ENCODE measurements around the gene PCCA.

Gene PCCA

GRCh38 chr13:100491164-100491842 lies 402.4 kb downstream of the PCCA start:
- Mint-ChIP-seq H3K36me3 (ENCODE audit: low read depth) (peaks cover 38% of the 10 kb centered on the region), H3K27ac (peak overlapping the region; percentile 79), H3K27me3 (ENCODE audit: low read depth, poor library complexity) (no peaks in the 10 kb centered on the region), H3K9me3 (peaks cover 18% of the 10 kb centered on the region), H3K4me1 (peaks cover 26% of the 10 kb centered on the region), H3K4me3 (peak overlapping the region; percentile 35)
- DNase-seq, result no peak
- TF ChIP-seq CTCF (IDR thresholded peaks at IDR 0.05), result no peak

- no peaks in the 10 kb centered on the region for H3K27me3 Mint-ChIP-seq (ENCODE audit: low read depth, poor library complexity)
- H3K27ac Mint-ChIP-seq, result no peak overlapping the region
- peaks cover 31% of the 10 kb centered on the region for H3K4me1 Mint-ChIP-seq
- DNase-seq, result no peak
- H3K4me3 Mint-ChIP-seq, result no peak overlapping the region
- TF ChIP-seq CTCF (IDR thresholded peaks at IDR 0.05), result no peak
- H3K36me3 Mint-ChIP-seq (ENCODE audit: low read depth), result peaks cover 44% of the 10 kb centered on the region
- peaks cover 18% of the 10 kb centered on the region for H3K9me3 Mint-ChIP-seq
Observed at GRCh38 chr13:100493418-100493817, 404.5 kb downstream of the PCCA start.

- no peaks in the 10 kb centered on the region for H3K27me3 Mint-ChIP-seq (ENCODE audit: low read depth, poor library complexity)
- no peak for DNase-seq
- no peak overlapping the region for H3K4me3 Mint-ChIP-seq
- peaks cover 44% of the 10 kb centered on the region for H3K36me3 Mint-ChIP-seq (ENCODE audit: low read depth)
- H3K27ac Mint-ChIP-seq, result no peak overlapping the region
- H3K9me3 Mint-ChIP-seq, result peaks cover 18% of the 10 kb centered on the region
- peaks cover 18% of the 10 kb centered on the region for H3K4me1 Mint-ChIP-seq
- TF ChIP-seq CTCF (IDR thresholded peaks at IDR 0.05), result no peak
Observed at GRCh38 chr13:100495455-100495854, 406.6 kb downstream of the PCCA start.

GRCh38 chr13:100497389-100497788 lies 408.5 kb downstream of the PCCA start:
- no peak overlapping the region for H3K4me3 Mint-ChIP-seq
- TF ChIP-seq CTCF (IDR thresholded peaks at IDR 0.05), result no peak
- H3K9me3 Mint-ChIP-seq, result peaks cover 17% of the 10 kb centered on the region
- no peaks in the 10 kb centered on the region for H3K27me3 Mint-ChIP-seq (ENCODE audit: low read depth, poor library complexity)
- no peak overlapping the region for H3K27ac Mint-ChIP-seq
- H3K4me1 Mint-ChIP-seq, result peaks cover 10% of the 10 kb centered on the region
- DNase-seq, result no peak
- peaks cover 30% of the 10 kb centered on the region for H3K36me3 Mint-ChIP-seq (ENCODE audit: low read depth)

GRCh38 chr13:100502446-100502845 lies 413.6 kb downstream of the PCCA start:
- H3K9me3 Mint-ChIP-seq, result peaks cover 4% of the 10 kb centered on the region
- peaks cover 22% of the 10 kb centered on the region for H3K4me1 Mint-ChIP-seq
- H3K36me3 Mint-ChIP-seq (ENCODE audit: low read depth), result peaks cover 9% of the 10 kb centered on the region
- no peak overlapping the region for H3K4me3 Mint-ChIP-seq
- H3K27me3 Mint-ChIP-seq (ENCODE audit: low read depth, poor library complexity), result peaks cover 3% of the 10 kb centered on the region
- no peak for TF ChIP-seq CTCF (IDR thresholded peaks at IDR 0.05)
- no peak for DNase-seq
- peak overlapping the region; percentile 93 for H3K27ac Mint-ChIP-seq

- peak overlapping the region; percentile 66 for H3K27ac Mint-ChIP-seq
- peaks cover 3% of the 10 kb centered on the region for H3K27me3 Mint-ChIP-seq (ENCODE audit: low read depth, poor library complexity)
Observed at GRCh38 chr13:100503622-100504021, 414.7 kb downstream of the PCCA start.

More at GRCh38 chr13:100503622-100504021, 414.7 kb downstream of the PCCA start:
- DNase-seq, result no peak
- peaks cover 9% of the 10 kb centered on the region for H3K9me3 Mint-ChIP-seq
- H3K36me3 Mint-ChIP-seq (ENCODE audit: low read depth), result peaks cover 9% of the 10 kb centered on the region
- H3K4me3 Mint-ChIP-seq, result no peak overlapping the region
- TF ChIP-seq CTCF (IDR thresholded peaks at IDR 0.05), result no peak
- peaks cover 34% of the 10 kb centered on the region for H3K4me1 Mint-ChIP-seq
